H1 (cell line): ENCODE data around the gene RAI14. TPM values are rescaled to one million over a fixed set of nuclear protein-coding genes. Genes with fewer than 3 reads are reported as not detected.

Source experiments
- BACH1 ChIP-seq: IDR thresholded peaks from 2 replicates; pipeline ENCODE4 v1.6.1; 2012; ENCODE audit warnings: low read length, improper control_type of control experiment
- GTF2F1 ChIP-seq: IDR thresholded peaks from 2 replicates; pipeline ENCODE4 v1.6.1; 2012; ENCODE audit warnings: low read depth, low read length, improper control_type of control experiment, borderline replicate concordance
- HDAC2 ChIP-seq, 2 experiments: fragments of 300-600 bp in 1 of 2; sonication (generic) in 1 of 2; IDR thresholded peaks; 2 replicates each; pipeline ENCODE4 v1.6.1; 2011 to 2012; ENCODE audit warnings: low read depth in 2 of 2, low read length in 2 of 2, mild to moderate bottlenecking in 2 of 2, moderate library complexity in 2 of 2, borderline replicate concordance in 1 of 2, inconsistent platforms in 1 of 2
- PHF8 ChIP-seq: fragments of 200-600 bp; sonication (generic); conservative IDR thresholded peaks from 2 replicates; pipeline ENCODE4 v1.7.1; 2012; ENCODE audit warnings: low read depth, mild to moderate bottlenecking, inconsistent platforms, low read length, moderate library complexity
- RFX5 ChIP-seq: IDR thresholded peaks from 2 replicates; pipeline ENCODE4 v1.6.1; 2011; ENCODE audit warnings: low read depth, low read length, improper control_type of control experiment, borderline replicate concordance
- TBP ChIP-seq: IDR thresholded peaks from 2 replicates; pipeline ENCODE4 v1.6.1; 2011; ENCODE audit warnings: low read depth, low read length, improper control_type of control experiment
- YY1 ChIP-seq: IDR thresholded peaks from 2 replicates; pipeline ENCODE4 v1.6.1; 2011; ENCODE audit warnings: low read depth, mild to moderate bottlenecking, low read length
- polyA plus RNA-seq, 7 experiments: library from polyadenylated mRNA; depleted of rRNA in 3 of 7; stranded (reverse) in 5 of 7; unstranded in 2 of 7; fragments of >200 nt in 5 of 7; fragments of 200-250 nt in 2 of 7; gene quantifications; 1 replicate in 5 of 7; 2 replicates in 1 of 7; 4 replicates in 1 of 7; pipeline versions ENCODE4 v1.2.1 to v1.2.3, GENCODE V29; 2011 to 2013; ENCODE audit warnings: missing spikeins in 2 of 7, mixed read lengths in 2 of 7
- total RNA-seq: library from RNA; stranded (reverse); fragmentation: NEBNext Ultra II Directional; extraction: Animal tissue kit (Norgen Biotek cat#: 25700); gene quantifications from 2 replicates; pipeline ENCODE4 v1.2.1, GENCODE V29; 2021

The RAI14 gene
- total and polyA plus RNA-seq, 2 of the 8 experiments (the other 6 are each of a cell fraction or from before 2014, with no cell fraction given), result 48.4 to 210 TPM

- no peak for TF ChIP-seq RFX5
- TF ChIP-seq HDAC2 (IDR thresholded peaks at IDR 0.05; ENCODE audit: borderline replicate concordance in 1 of 2, low read depth in 2 of 2, low read length in 2 of 2), result no peak
- TF ChIP-seq GTF2F1, result no peak
- TF ChIP-seq TBP, result no peak
- no peak for TF ChIP-seq YY1
- no peak for TF ChIP-seq BACH1
- TF ChIP-seq PHF8, result no peak
Measured at GRCh38 chr5:34770486-34770885, 114.4 kb downstream of the RAI14 start (continued).
